GM03348 (cell line): ENCODE results near the gene GIPR.
"Not testable (repeated sequence)": the region's sequence is repeated elsewhere in the genome, so short reads cannot be mapped to it uniquely, and the experiment has no call there.

ENCODE experiments used
- DNase-seq: peaks from one replicate; pipeline ENCODE4 v3.0.0; 2012; ENCODE audit warnings: low spot score

Gene GIPR

DNA sequence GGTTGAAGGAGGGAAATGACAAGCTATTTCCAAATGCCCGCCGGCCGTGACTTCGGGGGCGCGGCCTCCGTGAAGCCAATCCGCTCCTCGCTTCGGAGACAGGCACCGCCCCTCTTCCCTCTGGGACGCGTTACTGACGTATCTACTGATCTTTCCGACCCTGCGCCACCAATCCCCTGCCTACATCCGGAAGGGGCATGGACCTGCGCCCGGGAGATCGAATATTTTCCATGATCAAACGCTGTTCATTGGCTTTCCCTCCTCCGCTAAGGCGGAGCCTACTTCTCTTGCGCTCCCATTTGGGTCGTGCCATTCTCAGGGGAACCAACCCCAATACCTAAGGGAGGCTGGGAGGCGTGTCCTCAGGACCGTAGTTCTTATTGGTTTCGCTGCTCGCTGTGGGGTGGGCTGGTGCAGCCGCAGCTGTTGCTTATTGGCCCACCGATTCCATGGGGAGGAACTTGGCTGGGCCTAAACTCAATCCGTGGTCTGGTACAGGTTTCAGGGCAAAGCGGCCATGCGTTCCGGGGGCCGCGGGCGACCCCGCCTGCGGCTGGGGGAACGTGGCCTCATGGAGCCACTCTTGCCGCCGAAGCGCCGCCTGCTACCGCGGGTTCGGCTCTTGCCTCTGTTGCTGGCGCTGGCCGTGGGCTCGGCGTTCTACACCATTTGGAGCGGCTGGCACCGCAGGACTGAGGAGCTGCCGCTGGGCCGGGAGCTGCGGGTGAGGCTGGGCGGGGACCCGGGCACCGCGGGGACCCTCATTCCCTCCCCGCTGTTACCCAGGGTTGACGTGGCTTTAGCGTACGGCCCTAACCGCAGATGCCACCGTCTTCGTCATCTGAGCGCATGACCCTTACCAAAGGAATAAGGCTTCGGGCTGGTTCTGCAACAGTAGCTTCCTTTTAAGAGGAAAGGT is 24.4 kb downstream of the GIPR start, which contains the start of gene QPCTL:
QPCTL (plus strand) TSS at position 480 of the 919 bp plus-strand sequence; CDS start at position 518, 38 bp downstream.
- DNase-seq = peak; percentile 97

DNA sequence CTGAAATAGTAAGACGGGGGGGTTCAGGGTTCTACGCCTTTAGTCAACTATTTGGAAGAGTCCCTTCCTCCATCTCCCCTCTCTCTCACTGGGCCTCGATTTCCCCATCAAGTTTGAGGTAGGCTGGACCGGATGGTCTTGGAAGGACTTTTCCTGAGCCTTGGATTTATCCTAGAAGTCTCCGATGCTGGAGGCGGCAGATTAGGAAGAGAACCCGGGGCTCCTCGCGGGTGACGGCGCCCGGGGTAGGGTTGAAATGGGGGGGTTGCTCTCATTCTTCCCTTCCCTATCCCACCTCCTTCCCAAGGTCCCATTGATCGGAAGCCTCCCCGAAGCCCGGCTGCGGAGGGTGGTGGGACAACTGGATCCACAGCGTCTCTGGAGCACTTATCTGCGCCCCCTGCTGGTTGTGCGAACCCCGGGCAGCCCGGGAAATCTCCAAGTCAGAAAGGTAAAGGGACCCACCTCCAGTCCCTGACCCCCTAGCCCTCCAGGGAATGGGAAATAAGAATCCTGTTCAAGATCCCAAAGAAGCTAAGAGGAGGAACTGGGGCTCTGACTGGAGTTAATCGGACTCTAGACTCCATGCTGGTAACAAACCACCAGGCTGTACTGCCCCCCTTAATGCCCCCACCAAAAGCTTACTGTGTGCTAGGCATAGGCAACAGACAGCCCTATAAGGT is 25.2 kb downstream of the GIPR start:
- peak; percentile 87 for DNase-seq

DNA sequence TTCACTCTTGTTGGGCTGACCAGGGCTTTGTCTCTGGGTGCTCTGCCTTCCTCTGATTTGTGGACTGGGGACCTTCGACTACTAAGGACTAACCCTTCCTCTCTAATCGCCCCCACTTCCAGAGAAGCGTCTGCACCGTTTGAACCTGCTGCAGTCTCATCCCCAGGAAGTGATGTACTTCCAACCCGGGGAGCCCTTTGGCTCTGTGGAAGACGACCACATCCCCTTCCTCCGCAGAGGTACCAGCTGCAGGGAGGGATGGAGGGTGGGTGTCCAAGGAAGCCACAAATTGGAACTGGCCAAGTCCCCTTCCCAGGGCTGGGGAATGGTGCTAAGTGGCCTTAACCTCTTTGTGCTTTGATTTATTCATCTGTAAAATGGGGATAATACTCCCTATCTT is 33.7 kb downstream of the GIPR start:
- no peak for DNase-seq

DNA sequence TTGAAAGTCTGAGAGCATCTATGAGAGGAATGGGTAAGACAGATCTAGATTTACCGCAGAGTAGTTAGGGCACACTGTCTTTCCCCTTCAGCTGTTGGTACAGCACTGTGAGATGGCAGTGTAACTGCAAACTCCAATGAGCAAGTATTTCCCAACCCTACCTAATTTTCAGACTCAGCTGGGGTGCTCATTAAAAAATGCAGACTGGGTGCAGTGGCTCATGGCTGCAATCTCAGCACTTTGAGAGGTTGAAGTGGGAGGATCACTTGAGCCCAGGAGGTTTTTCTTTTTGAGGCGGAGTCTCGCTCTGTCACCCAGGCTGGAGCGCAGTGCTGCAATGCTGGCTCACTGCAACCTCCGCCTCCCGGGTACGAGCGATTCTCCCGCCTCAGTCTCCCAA is 37.1 kb downstream of the GIPR start:
- no peak for DNase-seq

DNA sequence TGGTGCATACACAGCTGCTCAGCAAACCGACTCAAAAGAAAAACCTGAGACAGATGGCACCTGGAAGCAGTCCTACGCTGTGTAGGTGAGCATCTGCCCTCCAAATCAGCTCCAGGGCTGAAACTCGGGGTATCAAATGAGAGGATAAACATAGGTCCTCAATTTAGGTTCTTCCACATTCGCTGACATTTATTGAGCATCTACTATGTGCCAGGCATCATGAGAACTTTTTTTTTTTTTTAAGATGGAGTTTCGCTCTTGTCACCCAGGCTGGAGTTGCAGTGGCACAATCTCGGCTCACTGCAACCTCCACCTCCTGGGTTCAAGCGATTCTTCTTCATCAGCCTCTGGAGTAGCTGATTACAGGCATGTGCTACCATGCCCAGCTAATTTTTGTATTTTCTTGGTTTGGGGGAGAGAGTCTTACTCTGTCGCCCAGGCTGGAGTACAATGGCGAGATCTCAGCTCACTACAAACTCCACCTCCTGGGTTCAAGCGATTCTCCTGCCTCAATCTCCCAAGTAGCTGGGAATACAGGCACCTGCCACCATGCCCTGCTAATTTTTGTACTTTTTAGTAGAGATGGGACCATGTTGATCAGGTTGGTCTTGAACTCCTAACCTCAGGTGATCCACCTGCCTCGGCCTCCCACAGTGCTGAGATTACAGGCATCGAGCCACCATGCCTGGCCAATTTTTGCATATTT is 37.8 kb downstream of the GIPR start:
- DNase-seq = no peak

DNA sequence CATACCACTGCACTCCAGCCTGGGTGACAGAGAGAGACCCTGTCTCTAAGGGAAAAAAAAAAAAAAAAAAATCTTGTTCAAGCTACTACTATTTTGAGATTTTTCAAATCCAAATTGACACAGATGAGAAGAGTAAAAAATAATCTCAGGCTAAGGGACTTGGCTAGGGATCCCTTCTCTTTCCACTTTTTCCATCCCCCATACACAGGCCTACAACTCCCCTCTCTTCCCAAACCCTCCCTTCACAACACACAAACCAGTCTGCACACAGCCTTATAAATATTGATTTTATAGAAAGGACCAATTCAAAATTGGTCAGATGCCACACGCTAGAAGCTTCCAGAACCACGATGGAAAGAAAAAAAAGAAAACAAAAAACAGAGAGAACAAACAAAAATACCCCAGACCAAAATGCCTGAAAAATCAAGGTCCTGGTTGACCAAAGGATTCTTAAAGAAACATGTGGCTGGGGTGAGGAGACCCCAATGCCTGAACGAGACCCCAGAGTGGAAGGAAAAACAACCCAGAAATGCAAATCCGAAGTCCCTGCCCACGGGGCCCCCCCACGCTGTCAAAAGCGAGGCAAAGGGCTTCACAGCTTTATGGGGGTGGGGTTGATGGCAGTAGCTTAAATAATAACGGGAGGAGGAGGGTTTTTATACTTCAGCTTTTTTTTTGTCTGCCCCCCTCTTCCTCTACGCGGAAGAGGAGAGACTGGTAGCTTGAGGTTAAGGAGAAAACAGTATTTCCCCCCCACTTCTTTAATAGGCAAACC is 42.5 kb downstream of the GIPR start:
- DNase-seq = no peak

DNA sequence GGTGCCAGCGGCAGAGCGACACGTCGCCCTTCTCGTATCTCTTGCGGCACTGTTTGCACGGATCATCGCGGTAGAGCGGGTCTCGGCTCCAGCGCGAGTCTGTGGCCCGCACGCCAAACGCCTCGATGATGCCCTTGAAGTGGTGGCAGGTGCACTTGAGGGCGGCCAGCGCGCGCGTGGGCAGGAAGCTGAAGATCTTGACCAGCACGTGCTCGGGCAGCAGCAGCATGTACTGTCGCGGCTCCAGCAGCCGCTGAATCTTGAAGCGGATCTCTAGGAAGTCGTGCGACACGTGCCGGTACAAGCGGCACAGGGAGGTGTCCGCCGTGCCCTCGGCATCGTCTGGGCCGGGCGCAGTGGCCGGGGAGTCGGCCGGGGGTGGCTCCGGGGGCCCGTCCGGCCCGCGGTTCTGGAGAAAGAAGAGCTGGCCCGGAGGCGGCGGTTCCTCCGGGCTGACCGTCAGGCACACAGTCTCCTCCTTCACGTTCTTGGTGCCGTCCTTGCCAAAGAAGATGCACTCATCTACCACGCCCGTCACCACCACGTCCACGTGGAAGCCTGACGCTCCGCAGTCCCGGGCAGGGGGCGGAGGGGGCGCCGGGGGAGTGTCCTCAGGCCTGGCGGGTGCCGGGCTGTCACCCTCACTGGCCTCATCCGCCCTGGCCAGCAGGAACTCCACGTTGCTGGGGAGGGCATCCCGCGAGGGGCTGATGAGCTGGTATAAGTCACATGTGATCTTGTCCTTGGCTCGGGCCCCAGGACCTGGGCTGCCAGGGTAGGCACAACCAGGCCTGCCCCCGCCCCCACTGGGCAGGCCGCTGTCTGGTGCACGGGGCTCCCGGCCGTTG is 44.1 kb downstream of the GIPR start:
- DNase-seq = no peak

DNA sequence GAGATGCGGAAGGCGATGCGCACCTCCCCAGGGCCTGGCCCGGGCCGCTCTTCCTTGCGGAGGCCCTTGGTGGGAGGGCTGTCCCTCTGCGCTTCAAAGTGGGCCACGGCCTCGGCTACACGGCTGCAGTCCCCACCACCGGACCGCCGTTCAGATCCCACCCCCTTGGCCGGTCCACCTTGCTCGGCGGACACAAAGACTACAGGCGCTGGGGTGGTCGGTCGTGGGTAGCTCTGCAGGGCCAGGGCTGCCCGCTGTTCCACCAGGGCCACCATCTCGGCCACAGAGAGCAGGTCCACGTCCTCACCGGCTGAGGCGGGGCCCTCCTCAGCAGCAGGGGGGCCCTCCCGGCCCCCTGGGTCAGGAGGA is 44.7 kb downstream of the GIPR start:
- no peak for DNase-seq

DNA sequence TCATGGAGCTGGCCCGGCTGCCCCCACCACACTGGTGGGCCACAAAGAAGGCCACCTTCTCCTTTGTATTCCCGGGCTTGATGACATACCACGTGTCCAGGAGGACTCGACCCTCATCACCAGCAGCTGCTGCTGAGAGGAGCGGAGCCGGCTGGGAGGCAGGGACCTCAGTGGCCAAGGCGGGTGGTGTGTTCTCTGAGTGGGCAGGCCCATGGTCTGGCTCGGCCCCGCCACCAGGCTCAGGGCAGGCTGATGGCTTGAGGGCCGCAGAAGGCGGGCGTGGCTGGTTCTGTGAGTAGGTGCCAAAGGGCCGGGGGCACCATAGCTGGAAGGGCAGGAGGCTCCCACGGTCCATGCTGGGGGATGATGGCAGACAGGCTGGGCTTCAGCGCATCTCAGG is 45.1 kb downstream of the GIPR start:
- DNase-seq = no peak

DNA sequence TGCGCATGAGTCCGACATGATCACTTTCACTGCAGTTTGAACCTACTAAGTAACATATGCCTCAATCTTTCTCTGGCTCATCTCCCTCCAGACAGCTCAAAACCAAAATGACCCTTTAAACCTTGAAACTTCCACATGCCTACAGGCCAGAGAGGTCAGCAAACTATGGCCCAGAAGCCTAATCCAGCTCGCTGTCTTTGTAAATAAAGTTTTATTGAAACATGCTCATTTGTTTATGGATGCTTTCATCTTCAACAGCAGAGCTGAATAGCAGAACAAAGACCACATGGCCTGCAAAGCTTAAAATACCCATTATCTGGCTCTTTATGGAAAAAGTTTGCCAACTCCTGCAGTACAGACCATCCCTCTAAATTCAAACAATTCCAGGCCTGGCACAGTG is 47.1 kb downstream of the GIPR start:
- no peak for DNase-seq

DNA sequence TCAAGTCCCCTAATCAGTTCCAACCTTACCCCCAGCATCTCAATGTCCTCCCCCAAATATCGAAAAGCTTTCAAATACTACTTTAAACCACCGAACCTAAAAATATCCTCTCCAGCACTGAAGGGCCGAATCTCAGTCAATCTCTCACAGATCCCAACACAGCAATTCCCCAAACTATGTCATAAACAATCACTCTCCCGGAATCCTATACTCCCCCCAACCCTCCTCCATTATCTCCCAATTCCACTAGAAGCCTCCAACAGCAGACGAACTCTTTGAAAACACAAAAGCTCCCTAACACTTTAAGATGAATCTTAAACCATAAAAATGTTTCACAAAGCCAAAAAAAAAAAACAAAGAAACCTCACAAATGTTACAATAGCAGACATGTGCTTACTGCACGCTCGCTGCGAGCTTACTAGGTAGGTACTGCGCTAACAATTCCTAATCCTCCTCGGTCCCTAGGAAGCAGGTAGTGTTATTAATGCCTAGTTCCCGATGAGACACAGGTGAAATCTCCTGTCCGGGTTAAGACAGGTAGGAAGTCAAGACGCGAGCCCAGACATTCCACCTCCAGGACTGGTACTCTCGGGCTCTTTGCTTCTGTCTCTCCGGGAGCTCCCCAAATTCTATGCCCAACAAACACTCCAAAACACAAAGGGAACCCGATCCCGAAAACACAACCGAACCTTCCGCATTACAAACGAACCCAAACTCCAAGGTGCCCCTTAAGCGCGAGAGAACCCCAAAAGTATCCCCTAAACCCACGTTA is 48.5 kb downstream of the GIPR start:
- DNase-seq = peak; percentile 26

DNA sequence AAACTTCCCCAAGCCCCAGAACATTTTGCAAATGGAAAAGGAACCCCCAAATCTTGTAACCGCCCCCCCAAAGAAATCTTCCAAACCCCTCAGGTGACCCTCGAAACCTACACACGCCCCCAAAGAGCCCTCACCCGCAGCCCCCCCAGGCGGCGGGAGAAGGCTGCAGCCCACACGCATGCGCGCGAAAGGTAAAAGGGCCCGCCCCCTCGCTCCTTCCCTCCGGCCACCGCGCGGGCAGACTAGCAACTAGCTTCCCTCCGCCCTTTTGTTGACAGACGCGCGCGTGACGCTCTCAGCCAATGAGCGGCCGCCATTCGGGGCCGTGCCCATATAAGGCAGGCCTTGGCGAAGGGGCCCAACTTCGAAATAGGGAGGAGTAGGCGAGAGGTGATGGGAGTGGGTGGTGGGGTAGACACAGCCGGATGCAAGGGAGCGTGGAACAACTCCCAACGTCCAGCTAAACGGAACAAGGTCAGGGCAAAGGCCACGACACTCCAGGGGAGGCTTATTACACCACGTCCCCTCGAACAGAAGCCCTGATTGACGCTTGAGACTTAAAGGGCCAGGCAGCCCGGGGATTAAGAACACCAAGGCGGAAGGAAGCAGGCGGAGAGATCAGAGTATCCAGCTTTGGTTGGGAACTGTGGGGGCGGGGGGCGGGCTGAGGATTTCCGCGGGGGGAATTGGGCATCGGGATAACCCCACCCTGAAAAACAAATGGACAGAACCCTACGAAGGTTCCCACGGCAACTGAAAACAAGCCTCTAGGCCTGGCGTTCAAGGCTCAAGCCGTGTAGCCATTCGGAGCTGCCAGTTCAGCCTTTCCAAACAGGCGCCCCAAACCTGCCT is 49.3 kb downstream of the GIPR start:
- DNase-seq = peak; percentile 98

DNA sequence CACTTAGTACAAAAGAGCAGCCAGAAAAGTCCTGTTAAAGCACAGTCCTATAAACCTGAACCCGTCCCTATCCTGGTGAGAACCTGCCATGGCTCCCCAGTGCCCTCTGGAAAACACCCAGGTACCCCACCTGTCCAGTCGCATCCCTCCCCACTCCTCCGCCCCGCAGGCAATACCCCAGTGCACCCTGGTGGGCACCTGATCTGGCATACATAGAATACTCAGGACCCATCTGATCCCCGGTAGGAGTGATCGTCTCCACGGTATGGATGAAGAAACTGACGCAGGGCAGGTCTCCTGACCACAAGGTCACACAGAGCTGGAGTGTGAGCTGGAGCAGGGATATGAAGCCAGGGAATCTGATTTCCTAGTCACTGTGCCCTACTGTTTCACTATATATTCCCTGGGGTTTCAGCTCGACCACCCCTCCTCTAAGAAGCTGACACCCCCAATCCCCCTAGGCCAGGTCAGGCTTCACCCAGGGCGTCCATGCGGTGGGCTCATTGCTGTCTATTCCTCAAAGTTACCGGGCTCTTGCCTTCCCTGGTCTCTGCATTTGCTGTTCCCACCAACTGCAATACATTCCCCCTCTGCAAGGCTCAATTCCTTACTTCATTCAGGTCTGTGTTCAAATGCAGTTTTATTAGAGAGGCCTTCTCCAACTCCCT is 50.1 kb downstream of the GIPR start:
- DNase-seq = no peak

DNA sequence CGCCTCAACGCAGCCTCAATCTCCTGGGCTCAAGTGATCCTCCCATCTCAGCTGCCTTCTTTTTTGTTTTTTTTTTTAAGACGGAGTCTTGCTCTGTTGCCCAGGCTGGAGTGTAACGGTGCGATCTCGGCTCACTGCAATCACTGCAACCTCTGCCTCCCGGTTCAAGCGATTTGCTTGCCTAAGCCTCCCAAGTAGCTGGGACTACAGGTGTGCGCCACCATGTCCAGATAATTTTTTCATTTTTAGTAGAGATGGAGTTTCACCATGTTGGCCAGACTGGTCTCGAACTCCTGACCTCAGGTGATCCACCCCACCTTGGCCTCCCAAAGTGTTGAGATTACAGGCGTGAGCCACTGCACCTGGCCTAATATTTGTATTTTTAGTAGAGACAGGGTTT is 52.0 kb downstream of the GIPR start:
- DNase-seq = not testable (repeated sequence)

DNA sequence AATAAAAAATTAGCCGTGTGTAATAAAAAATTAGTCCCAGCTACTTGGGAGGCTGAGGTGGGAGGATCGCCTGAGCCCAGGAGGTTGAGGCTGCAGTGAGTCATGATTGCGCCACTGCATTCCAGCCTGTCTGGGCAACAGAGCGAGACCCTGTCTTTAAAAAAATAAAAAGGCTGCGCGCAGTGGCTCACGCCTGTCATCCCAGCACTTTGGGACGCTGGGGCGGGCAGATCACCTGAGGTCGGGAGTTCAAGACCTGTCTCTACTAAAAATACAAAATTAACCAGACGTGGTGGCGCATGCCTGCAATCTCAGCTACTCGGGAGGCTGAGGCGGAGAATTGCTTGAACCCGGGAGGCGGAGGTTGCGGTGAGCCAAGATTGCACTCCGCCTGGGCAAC is 60.7 kb downstream of the GIPR start:
- not testable (repeated sequence) for DNase-seq

DNA sequence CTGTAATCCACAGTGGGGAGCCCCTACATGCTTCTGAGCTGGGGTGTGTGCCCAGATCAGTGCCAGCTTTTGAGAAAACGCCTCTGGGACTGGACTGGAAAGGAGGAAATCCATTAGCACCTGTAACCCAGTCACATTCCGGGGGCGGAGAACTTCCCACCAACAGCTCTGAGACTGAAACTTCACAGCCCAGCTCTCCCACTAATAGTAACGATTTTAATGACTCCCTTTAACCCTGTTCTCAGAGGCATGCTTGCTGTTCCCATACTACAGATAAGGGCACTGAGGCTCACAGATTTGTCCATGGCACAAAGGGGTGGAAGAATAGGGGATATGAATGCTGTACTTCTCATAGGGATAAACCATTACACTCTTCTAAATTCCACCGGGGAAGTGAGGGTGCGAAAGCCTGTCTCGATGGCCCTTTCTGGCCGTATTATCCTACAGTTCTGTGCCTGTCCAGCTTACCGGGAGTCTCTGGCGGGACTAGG is 61.8 kb downstream of the GIPR start:
- no peak for DNase-seq

DNA sequence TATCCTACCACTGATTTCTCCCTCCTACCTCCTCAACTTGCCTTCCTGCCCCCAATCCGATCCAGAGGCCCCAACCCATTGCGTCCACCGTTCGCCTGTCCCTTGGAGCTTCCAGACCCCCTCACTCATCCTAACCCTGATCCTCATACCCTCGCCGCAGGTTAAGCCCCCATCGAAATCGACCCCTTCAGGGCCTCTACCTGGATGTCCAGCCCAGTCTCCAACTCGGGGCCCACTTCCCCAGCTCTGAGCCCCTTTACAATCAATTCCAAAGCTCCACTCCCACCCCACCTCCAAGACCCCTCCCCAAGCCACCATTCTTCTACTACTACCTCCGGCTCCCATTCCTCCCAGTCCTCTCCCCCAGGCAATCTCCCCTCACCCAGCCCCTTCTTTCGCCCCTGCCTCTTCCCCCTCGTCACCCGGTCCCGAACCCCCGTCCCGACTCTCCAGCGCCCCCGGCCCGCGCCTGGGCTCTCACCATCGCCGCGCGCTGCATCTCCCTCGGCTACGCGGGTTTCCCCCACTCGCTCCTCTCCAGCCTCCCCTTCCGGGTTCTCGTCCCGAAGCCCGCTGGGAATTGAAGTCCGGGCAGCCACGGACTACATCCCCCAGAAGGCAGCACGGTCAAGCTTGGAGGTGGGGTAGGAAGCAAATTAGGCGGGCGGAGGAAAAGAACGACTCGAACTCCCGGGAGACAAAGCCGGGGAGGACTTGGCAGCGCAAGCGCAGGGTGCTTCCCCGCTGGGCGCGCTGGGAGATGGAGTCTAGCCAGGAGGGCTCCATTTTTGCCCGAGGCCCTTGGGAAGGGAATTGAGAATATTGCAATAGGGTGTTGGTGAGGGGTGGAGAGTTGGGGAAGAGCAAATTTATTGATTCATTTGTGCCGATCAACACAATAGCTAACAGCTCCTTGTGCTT is 62.6 kb downstream of the GIPR start, which contains the start of gene FBXO46:
FBXO46 (minus strand) TSS at position 529 of the 921 bp plus-strand sequence. CDS start 17,401 bp downstream, outside the sequence.
- DNase-seq = peak; percentile 97
